LNCAP (cell line): ENCODE data around the gene STAT1.

Experiments
- TF ChIP-seq, protein P1 (sequence below): fragments of 450-650 bp; IDR thresholded peaks from 2 replicates; pipeline ENCODE4 v1.5.1; 2017; ENCODE audit warnings: mild to moderate bottlenecking

Gene STAT1

DNA sequence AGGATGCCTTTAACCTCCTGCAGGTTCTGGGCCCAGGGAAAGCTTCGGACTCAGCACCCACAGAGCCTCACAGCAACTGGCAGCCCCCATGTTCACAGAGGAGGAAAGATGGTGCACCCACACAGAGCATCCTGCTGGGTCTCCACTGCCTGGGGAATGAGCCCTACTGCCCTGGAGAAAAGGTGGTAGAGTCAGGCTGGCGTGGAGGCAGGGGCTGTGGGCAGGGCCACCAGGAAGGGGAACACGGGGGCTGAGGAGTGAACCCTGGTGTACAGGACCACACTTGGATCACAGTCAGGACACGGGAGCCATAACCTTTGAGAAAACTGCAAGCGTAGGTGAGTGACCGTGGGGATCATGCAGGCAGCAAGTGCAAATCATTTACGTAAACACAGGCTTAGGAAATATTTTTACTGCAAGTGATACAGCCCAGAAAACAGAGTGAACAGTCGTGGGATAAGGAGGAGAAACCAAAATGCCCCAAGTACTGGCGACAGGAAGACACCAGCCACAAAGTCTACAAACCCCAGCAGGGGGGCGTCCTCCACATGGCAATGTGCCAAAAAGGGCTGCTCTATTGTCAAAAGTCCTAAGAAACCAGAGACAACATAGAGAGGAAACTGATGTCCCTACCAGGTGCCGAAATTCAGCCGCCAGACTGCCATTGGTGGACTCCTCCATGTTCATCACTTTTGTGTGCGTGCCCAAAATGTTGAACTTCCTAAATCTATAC is 27.6 kb downstream of the STAT1 start:
- TF ChIP-seq, protein P1, sequence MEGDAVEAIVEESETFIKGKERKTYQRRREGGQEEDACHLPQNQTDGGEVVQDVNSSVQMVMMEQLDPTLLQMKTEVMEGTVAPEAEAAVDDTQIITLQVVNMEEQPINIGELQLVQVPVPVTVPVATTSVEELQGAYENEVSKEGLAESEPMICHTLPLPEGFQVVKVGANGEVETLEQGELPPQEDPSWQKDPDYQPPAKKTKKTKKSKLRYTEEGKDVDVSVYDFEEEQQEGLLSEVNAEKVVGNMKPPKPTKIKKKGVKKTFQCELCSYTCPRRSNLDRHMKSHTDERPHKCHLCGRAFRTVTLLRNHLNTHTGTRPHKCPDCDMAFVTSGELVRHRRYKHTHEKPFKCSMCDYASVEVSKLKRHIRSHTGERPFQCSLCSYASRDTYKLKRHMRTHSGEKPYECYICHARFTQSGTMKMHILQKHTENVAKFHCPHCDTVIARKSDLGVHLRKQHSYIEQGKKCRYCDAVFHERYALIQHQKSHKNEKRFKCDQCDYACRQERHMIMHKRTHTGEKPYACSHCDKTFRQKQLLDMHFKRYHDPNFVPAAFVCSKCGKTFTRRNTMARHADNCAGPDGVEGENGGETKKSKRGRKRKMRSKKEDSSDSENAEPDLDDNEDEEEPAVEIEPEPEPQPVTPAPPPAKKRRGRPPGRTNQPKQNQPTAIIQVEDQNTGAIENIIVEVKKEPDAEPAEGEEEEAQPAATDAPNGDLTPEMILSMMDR: no peak

DNA sequence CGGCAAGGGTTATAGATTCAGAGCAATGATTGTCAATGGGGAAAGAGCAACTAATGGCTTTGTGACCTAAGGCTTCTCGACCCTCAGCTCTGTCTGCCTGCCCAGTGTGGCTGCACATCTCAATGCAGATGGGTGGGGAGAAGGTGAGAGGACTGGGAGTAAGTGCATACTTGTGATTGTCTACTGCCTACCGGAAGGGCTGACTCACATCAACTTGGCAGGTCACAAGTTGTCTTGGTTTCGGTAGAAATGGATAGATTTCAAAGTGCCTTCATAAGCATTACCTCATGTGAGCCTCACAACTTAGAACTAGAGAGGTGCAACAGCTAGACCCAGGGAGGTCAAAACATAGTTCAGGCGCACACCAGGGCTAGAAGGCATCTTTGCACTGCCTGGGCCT is 29.4 kb downstream of the STAT1 start:
- TF ChIP-seq, protein P1: no peak

GRCh38 chr2:190982262-190983034 is 31.5 kb downstream of the STAT1 start:
- TF ChIP-seq, protein P1: no peak

DNA sequence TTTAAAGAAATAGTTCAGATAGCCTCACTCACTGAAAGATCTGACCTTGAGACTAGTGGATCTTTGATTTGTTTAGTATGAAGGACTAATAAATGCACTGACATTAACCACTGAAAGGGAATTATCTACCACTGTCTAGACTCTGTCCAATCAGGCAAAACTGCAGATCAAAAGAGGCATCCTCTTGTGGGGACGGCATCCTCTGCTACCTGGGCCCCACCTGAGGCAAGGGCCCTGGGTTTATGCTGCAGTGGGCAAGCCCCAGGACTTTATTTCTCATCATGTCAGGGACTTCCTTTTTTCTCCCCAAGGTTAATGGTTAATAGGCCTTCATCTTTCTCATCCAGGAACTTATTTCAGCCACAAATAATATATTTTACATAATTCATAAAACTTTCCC is 32.2 kb downstream of the STAT1 start:
- TF ChIP-seq, protein P1: no peak

DNA sequence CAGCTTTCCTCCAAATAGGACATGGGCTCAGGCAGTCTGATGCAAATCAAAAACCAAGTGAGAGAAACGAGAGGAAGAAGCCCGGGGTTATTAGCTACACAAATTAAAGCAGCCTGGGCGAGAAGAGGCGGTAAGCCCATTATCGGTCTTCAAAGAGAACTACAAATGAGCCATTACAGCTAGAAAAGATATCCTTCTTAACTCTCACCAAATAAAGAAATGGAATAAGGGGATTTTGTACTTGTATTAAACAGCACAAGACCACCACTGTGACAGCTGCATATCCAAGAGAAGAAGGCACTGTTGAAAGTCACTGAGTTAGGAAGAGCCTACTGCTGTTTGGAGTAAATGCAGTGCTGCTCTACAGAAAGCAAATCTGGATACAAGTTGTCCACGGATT is 32.6 kb downstream of the STAT1 start:
- TF ChIP-seq, protein P1: no peak

- TF ChIP-seq, protein P1: no peak
These were observed 33.3 kb downstream of the STAT1 start for GRCh38 chr2:190980630-190981209.

DNA sequence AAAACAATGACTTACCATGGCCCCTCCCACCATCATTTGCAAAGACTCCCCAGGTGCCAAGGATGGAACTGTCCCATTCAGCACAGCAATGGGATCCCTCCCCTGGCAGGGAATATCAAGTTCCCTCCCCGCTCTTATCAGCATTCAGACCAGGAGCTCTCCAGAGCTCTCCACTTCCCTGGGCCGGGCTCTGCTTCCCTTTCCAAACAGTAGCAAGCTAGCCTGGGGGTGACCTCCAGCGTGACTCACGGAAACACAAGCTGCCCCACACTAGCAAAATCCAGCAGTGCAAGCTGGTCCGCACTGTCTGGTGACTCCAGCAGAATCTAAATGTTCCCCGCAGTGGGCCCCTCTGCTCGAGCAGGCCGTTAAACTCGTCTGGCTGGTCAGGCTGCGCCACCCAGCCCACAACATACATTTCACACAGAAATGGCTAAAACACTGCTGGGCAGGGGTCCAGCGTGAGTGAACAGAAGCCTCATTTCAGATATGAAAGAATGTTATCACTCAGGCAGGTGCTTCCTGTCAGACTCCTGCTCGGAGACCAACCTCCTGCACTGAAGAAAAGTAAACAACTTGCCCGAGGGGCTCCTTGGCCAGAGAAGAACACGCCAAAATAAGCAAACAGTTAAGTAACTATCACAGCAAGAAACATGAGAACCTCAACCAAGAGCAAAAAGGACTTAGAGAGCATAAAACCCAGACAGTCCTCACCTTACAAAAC is 33.9 kb downstream of the STAT1 start:
- TF ChIP-seq, protein P1: no peak
